ENCODE results near the gene MAPKAPK2.

The MAPKAPK2 gene

DNA sequence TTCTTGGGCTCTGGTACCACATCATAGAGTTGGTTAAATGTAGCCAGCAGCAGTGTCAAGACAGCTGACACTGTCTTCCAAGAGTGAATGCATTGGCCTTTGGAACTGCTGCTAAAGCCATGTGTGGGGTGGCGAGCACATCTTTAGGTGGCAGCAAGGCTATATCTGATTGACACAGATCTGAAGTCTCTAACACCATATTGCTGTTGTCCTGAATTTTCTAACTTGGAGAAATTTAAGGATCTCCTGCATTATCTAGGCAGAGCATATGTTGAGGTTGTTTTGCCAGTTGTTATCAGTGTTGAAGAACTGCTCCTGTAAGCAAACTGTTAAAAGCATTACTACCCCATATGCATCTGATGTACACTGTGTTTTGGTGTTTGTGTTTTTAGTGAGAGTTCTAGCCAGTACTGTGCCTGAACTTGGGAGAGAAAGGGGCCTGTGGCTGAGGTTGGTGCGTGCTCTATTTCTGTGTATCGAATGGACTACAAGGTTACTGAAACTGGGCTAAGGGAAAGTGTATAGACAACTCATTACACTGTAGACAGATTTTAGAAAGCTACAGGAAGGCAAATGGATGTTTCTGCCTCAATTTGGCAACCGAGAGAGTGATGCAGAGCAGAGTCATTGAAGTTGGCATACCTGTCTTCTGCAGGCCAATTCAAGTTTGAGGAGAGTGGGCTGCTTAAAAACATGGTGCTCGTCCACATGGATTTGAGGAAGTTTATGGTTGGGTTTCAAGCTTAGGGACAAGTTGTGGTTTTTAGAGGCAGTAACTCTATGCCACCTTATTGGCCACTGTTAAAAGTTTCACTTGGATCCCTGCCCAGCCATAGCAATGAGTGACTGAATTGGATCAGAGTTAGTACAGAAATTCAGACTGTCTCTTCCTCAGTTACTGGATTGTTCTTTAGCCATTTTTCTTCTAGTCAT, 32.5 kb upstream of the MAPKAPK2 start:
- Histone ChIP-seq H3K4me3 (ENCODE audit: low read length) (no peak overlapping the region), H3K36me3 (ENCODE audit: control insufficient read depth, insufficient read depth, low read length) (no peaks in the 10 kb centered on the region), H3K27me3 (ENCODE audit: control insufficient read depth, insufficient read depth, low read length) (no peaks in the 10 kb centered on the region), H3K9ac (ENCODE audit: low read length) (no peak overlapping the region), H3K4me1 (ENCODE audit: control insufficient read depth, insufficient read depth, low read length) (no peaks in the 10 kb centered on the region), H3K9me3 (ENCODE audit: control insufficient read depth, low read length) (no peaks in the 10 kb centered on the region)

DNA sequence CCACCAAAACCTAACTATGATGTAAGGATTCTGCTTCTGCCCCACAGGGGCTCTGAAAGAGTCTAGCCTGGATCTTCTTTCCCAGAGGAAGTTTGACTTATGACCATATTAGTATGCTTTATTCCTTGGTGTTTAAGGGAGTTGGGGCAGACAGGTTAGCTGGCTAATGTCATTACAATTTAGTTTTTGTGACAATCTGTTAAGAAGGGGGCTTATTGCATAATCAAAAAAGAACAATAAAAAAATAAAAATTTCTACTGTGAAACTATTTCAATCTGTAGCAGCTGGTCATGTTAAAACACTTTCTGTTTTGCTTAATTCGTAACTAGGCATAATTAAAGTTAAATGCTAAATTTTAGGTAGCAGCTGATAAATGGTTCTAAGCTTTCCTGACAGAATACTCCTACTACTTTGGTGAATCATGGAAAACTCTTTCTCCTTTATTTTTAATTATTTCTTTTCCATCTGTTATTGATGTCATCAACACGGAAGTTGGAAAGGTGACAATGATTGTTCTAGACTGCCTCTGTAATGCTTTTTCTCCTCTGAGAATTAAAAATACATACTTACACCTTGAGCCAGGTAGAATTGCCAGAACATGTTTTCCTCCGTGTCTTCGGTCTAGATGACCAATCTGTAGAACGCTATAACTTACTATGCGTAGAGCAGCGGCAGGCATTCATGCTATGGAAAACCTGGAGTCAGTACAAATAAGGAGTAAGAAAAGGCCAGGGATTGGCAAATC, 30.8 kb upstream of the MAPKAPK2 start:
- no peaks in the 10 kb centered on the region for H3K36me3 ChIP-seq (ENCODE audit: control insufficient read depth, insufficient read depth, low read length)
- no peak overlapping the region for H3K4me3 ChIP-seq (ENCODE audit: low read length)
- H3K9me3 ChIP-seq (ENCODE audit: control insufficient read depth, low read length): no peaks in the 10 kb centered on the region
- H3K27me3 ChIP-seq (ENCODE audit: control insufficient read depth, insufficient read depth, low read length): no peaks in the 10 kb centered on the region
- no peak overlapping the region for H3K9ac ChIP-seq (ENCODE audit: low read length)
- peaks cover 8% of the 10 kb centered on the region for H3K4me1 ChIP-seq (ENCODE audit: control insufficient read depth, insufficient read depth, low read length)

DNA sequence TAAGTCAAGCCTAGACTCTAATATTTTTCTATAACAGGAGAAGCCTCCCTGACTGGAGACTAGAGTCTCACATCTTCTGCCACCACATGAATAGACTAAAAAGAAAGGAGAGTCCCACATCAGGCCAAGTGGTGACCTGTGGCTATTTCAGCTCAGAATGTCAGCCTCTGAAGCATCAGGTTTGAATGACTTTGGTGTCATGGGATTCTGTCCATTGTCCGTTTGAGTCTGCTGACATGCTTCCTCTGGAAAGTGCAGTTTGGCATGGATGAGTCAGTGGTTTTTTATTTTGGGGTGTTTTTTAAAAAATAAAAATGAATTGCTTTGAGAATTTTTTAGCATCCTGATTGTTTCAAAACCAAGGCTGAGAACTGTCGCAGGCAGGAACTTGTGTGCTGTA, 29.9 kb upstream of the MAPKAPK2 start:
- H3K36me3 ChIP-seq (ENCODE audit: control insufficient read depth, insufficient read depth, low read length): no peaks in the 10 kb centered on the region
- no peaks in the 10 kb centered on the region for H3K9me3 ChIP-seq (ENCODE audit: control insufficient read depth, low read length)
- H3K27me3 ChIP-seq (ENCODE audit: control insufficient read depth, insufficient read depth, low read length): no peaks in the 10 kb centered on the region
- no peak overlapping the region for H3K9ac ChIP-seq (ENCODE audit: low read length)
- H3K4me3 ChIP-seq (ENCODE audit: low read length): no peak overlapping the region
- H3K4me1 ChIP-seq (ENCODE audit: control insufficient read depth, insufficient read depth, low read length): peaks cover 17% of the 10 kb centered on the region

DNA sequence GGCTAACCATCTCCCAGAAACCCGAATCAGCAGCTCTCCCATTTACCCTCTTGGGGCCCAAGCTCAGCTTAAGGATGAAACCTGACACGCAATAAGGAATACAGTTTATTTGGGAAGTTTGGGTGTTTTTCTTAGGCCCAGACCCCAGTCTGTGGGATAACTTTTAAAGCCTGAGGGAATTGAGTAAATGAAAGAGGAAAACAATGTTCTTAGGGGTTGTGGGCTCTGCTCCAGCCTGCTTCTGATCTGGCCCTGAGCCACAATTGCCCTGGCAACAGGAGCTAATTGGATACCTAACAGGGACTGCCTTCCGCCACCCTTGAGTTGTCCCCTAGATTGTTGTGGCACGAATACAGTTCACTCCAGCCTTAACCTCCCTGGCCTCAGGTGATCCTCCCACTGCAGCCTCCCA, 29.2 kb upstream of the MAPKAPK2 start:
- H3K4me3 ChIP-seq (ENCODE audit: low read length): no peak overlapping the region
- no peaks in the 10 kb centered on the region for H3K36me3 ChIP-seq (ENCODE audit: control insufficient read depth, insufficient read depth, low read length)
- no peaks in the 10 kb centered on the region for H3K27me3 ChIP-seq (ENCODE audit: control insufficient read depth, insufficient read depth, low read length)
- no peak overlapping the region for H3K9ac ChIP-seq (ENCODE audit: low read length)
- no peaks in the 10 kb centered on the region for H3K9me3 ChIP-seq (ENCODE audit: control insufficient read depth, low read length)
- peaks cover 24% of the 10 kb centered on the region for H3K4me1 ChIP-seq (ENCODE audit: control insufficient read depth, insufficient read depth, low read length)

DNA sequence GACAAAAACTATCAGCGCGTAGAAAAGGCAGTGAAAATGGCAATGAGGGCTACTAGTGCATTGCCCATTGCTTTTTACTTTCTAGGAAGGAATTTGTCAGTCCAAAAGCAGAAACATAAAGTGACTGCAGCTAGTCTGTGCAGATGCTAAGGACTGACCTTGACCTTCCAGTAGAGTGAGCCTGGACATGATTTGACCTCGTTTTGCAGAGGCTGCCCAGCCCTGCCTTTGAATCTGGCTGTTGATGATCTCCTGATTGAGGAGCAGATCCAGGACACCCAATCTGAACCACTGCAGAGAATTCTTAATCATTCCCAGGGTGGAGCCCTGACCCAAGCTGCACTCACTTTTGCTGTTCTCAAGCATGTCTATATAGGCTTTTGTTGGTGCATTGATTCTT, 27.8 kb upstream of the MAPKAPK2 start:
- H3K9me3 ChIP-seq (ENCODE audit: control insufficient read depth, low read length): no peaks in the 10 kb centered on the region
- H3K9ac ChIP-seq (ENCODE audit: low read length): no peak overlapping the region
- no peak overlapping the region for H3K4me3 ChIP-seq (ENCODE audit: low read length)
- H3K27me3 ChIP-seq (ENCODE audit: control insufficient read depth, insufficient read depth, low read length): no peaks in the 10 kb centered on the region
- no peaks in the 10 kb centered on the region for H3K36me3 ChIP-seq (ENCODE audit: control insufficient read depth, insufficient read depth, low read length)
- H3K4me1 ChIP-seq (ENCODE audit: control insufficient read depth, insufficient read depth, low read length): peaks cover 24% of the 10 kb centered on the region

DNA sequence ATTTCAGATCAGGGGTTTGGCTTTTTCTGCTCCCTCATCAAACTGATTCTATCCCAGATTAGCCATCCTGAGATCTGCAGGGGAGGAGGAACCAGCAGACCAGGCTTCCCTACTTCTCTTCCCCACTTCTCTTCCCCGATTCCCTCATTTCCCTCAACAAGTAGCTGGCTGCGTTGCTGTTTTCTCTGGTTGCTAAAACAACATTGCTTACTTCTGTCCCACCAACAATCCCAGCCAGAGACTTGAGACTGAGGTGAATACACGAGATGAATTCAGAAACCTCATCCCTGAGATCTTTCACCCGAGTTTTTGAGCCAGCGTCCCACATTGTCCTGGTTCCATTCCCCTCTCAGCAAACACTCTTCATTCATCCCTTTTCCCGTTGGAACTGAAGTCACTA, 27.0 kb upstream of the MAPKAPK2 start:
- H3K4me1 ChIP-seq (ENCODE audit: control insufficient read depth, insufficient read depth, low read length): peaks cover 27% of the 10 kb centered on the region
- H3K9ac ChIP-seq (ENCODE audit: low read length): no peak overlapping the region
- H3K27me3 ChIP-seq (ENCODE audit: control insufficient read depth, insufficient read depth, low read length): no peaks in the 10 kb centered on the region
- H3K9me3 ChIP-seq (ENCODE audit: control insufficient read depth, low read length): no peaks in the 10 kb centered on the region
- no peaks in the 10 kb centered on the region for H3K36me3 ChIP-seq (ENCODE audit: control insufficient read depth, insufficient read depth, low read length)
- H3K4me3 ChIP-seq (ENCODE audit: low read length): no peak overlapping the region

DNA sequence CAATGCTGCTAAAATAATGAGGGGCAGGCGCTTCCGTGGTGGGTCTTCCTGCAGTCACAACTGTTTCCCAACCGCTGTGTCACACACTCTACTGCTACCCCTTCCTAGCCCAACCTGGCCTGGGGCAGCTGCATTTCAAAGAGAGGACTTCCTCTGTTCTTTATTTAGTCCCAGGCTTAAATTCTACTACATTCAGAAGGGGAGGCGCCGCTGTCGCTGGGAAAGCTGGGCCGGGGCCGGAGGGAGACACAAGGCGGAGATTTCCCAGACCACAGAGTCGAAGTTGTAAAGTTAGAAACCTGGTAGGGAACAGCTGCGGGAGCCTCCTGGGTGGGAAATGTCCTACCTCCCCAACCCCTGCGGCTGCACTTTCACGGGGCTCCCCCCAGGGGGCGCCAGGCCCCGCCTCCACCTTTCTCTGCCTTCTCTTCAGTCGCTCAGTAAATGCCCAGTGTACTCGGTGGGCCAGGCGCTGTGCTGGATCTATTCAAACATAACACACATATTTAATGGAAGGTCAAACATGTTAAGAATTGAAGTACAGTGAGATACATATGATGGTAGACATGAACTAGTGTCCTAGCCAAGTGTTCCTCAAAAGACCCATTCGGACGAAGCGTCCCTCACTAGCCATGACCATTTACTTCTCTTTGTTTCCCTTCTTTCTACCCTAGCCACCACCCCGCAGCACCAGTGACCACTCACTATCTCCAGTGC, 26.3 kb upstream of the MAPKAPK2 start:
- no peaks in the 10 kb centered on the region for H3K9me3 ChIP-seq (ENCODE audit: control insufficient read depth, low read length)

DNA sequence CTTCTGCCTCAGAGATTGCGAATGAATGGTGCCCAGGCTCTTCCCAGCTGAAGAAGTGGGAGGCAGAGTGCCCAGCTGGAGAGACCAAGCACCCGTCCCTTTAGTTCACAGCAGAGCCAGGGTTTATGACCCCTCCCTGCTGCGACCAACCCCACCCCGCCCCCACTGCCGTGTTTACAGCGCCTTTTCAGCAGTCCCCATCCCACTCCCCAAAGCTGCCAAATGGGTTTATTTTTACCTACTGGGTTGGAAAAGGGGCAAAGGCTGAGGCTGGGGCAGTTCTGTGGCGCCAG, 25.8 kb upstream of the MAPKAPK2 start:
- H3K27me3 ChIP-seq (ENCODE audit: control insufficient read depth, insufficient read depth, low read length): no peaks in the 10 kb centered on the region
- peaks cover 30% of the 10 kb centered on the region for H3K4me1 ChIP-seq (ENCODE audit: control insufficient read depth, insufficient read depth, low read length)
- no peak overlapping the region for H3K9ac ChIP-seq (ENCODE audit: low read length)
- no peak overlapping the region for H3K4me3 ChIP-seq (ENCODE audit: low read length)
- H3K36me3 ChIP-seq (ENCODE audit: control insufficient read depth, insufficient read depth, low read length): no peaks in the 10 kb centered on the region
- H3K9me3 ChIP-seq (ENCODE audit: control insufficient read depth, low read length): no peaks in the 10 kb centered on the region

More for the DNA sequence above, 26.3 kb upstream of the MAPKAPK2 start:
- no peak overlapping the region for H3K4me3 ChIP-seq (ENCODE audit: low read length)
- no peak overlapping the region for H3K9ac ChIP-seq (ENCODE audit: low read length)
- no peaks in the 10 kb centered on the region for H3K36me3 ChIP-seq (ENCODE audit: control insufficient read depth, insufficient read depth, low read length)
- H3K4me1 ChIP-seq (ENCODE audit: control insufficient read depth, insufficient read depth, low read length): peaks cover 27% of the 10 kb centered on the region
- H3K27me3 ChIP-seq (ENCODE audit: control insufficient read depth, insufficient read depth, low read length): no peaks in the 10 kb centered on the region

DNA sequence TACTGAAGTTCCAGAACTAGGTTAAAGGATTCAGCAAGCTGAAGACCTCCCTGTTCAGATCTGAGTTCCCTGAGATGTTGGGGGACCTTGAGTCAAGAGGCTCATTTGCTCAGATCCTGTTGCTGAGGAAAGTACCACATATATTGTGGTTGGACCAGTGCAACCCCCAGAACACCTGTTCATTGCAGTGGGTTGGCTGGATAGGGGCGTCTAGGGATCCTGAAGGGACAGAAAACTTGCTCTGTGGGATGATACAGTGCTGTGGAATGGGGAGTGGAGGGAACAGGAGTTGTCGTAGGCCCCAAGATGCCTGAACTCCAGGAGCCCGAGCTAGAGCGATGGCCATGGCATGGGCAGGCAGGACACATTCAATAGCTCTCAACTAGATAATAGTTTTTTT, 24.6 kb upstream of the MAPKAPK2 start:
- Histone ChIP-seq H3K4me3 (ENCODE audit: low read length) (no peak overlapping the region), H3K9ac (ENCODE audit: low read length) (no peak overlapping the region), H3K36me3 (ENCODE audit: control insufficient read depth, insufficient read depth, low read length) (no peaks in the 10 kb centered on the region), H3K9me3 (ENCODE audit: control insufficient read depth, low read length) (no peaks in the 10 kb centered on the region), H3K27me3 (ENCODE audit: control insufficient read depth, insufficient read depth, low read length) (no peaks in the 10 kb centered on the region), H3K4me1 (ENCODE audit: control insufficient read depth, insufficient read depth, low read length) (peaks cover 36% of the 10 kb centered on the region)

DNA sequence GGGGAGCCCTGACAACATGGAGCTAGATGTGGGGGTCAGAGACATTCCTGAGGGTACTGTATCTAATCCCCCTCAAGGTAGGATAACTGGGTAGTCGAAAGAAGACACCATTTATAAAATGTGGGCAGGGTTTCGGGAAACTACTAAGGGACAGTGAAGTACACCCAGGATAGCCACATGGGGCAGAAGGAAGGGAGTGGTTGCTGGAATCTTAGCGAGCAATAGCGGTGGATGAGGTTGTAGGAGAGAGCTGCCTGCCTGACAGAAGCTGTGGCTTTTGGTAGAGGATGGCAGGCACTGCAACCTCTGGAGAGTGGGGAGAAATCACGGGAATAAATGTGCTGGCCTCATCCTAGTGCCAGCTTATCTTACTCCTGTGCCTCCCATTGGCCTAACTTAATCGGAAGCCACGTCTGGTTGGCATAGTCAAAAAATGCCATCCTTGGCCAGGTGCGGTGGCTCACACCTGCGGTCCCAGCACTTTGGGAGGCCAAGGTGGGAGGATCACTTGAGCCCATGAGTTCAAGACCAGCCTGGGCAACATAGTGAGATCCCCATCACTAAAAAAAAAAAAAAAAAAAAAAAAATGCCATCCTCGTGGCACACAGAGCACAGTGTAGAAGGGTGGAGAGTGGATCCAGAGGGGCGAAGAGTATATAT, 23.4 kb upstream of the MAPKAPK2 start:
- H3K9me3 ChIP-seq (ENCODE audit: control insufficient read depth, low read length): no peaks in the 10 kb centered on the region
- H3K4me1 ChIP-seq (ENCODE audit: control insufficient read depth, insufficient read depth, low read length): peaks cover 36% of the 10 kb centered on the region
- H3K27me3 ChIP-seq (ENCODE audit: control insufficient read depth, insufficient read depth, low read length): no peaks in the 10 kb centered on the region
- H3K9ac ChIP-seq (ENCODE audit: low read length): no peak overlapping the region
- no peak overlapping the region for H3K4me3 ChIP-seq (ENCODE audit: low read length)
- H3K36me3 ChIP-seq (ENCODE audit: control insufficient read depth, insufficient read depth, low read length): no peaks in the 10 kb centered on the region

DNA sequence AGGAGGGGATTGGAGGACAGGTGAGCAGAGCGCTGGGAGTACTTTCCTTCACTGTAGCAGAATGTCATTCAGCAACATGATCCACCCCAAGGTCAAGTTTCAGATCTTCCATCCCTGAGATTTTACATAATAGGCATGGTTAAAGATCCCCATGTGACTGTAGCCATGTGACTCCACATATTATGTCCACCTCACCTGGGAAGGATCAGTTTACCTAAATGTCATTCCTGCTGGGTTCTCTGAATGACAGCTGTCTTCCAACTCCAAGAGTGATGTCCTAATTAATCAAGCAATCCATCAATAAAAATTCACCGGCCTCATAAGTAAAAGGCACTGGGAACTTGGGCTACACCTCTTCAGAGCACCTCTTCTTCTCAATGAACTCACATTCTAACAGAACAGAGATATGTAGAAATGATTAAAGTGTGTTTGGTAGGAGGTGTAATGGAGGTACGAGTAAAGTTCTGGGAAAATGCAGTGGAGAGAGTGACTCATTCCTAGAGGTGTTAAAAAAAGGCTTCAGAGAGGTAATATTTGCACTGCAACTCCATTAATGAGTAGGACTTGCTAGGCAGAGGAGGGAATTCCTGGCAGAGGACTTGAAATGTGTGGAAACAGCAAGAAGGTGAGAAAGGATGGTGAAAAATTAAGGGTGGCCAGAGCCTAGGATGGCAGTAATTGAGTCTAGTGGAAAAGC, 22.2 kb upstream of the MAPKAPK2 start:
- Histone ChIP-seq H3K36me3 (ENCODE audit: control insufficient read depth, insufficient read depth, low read length) (no peaks in the 10 kb centered on the region), H3K4me1 (ENCODE audit: control insufficient read depth, insufficient read depth, low read length) (peaks cover 35% of the 10 kb centered on the region), H3K4me3 (ENCODE audit: low read length) (no peak overlapping the region), H3K9me3 (ENCODE audit: control insufficient read depth, low read length) (no peaks in the 10 kb centered on the region), H3K9ac (ENCODE audit: low read length) (no peak overlapping the region), H3K27me3 (ENCODE audit: control insufficient read depth, insufficient read depth, low read length) (no peaks in the 10 kb centered on the region)
